HG02970 (cell line): ENCODE measurements around the gene RBM12.

Experiments used
- ATAC-seq: cut with Tn5 transposase; IDR thresholded peaks from one replicate; pipeline ENCODE4 v1.9.1; 2021; ENCODE audit warnings: mild to moderate bottlenecking, moderate library complexity, moderate number of reproducible peaks; ENCODE audit not compliant: unreplicated experiment, low FRiP score

The RBM12 gene

DNA sequence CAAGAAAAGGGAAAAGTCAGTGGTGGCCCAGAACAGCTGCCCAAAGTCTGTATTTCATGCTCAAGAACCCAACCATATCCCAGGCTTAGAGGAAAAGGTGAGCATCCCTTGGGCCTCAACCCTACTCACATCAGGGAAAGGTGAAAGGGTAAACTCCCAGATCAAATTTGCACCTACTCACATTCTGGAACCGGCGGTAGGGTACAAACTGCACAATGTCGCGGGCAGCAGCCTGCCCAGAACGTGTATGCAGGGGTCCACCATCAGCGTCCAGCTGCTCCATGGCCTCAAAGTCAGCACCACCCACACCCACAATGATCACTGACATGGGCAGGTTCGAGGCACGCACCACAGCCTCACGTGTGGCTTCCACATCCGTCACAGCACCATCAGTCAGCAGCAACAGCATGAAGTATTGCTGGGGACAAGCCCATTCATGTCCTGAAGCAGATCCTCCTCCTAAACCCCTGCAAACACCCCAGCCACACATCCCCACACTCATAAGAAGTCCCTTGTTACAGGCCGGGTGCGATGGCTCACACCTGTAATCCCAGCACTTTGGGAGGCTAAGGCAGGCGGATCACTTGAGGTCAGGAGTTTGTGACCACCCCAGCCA is 38.2 kb downstream of the RBM12 start:
- no peak for ATAC-seq

GRCh38 chr20:35625584-35626385 is 38.9 kb downstream of the RBM12 start:
- no peak for ATAC-seq

DNA sequence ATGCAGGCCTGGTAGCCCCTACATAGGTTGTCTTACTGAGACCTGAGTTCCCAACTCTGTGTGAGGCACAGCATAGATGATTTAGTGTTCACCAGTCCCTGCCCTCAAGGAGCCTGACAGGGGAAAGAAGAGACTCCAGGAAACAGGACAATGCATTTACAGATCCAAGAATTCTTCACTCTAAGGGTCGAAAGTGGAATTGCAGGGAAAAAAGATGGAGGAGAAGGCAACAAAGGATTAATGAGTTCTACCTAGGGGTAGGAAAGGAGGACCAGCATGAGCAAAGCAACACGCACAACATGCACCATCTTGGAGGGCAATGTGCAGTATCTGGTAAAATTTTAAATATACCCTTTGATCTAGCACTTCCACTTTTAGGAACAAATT is 43.1 kb downstream of the RBM12 start:
- no peak for ATAC-seq

GRCh38 chr20:35620818-35621559 is 43.7 kb downstream of the RBM12 start:
- no peak for ATAC-seq

DNA sequence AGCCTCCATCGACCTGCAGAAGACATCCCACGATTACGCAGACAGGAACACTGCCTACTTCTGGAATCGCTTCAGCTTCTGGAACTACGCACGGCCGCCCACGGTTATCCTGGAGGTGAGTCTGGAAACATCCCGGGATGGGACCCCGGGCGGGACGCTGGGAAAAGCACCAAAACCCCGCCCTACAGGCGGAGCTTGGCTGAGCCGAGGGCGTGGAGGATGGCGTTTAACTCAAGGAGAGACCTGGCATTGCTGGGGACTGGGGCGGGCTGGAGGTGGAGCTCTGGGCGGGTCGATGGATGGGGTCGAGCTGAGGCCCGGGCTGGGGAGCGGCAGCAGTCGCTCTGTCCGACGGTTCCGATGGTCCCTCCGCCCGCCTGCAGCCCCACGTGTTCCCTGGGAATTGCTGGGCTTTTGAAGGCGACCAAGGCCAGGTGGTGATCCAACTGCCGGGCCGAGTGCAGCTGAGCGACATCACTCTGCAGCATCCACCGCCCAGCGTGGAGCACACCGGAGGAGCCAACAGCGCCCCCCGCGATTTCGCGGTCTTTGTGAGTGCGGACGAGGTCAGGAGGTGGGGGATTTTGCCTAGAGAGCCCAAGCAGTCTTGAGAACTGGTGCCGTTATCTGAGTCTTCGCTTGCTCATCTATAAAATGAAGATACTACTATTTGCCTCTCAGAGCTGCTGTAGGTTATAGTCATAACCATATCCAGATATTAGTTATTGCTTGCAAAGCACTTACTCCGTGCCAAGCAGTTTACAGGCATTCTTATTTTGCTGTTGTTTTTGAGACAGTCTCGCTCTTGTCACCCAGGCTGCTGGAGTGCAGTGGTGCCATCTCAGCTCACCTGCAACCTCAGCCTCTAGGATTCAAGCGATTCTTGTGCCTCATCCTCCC is 45.3 kb downstream of the RBM12 start:
- ATAC-seq = peak; percentile 32

- no peak for ATAC-seq
Observed at GRCh38 chr20:35618263-35619131, 46.2 kb downstream of the RBM12 start.

GRCh38 chr20:35617397-35618262 is 47.1 kb downstream of the RBM12 start:
- no peak for ATAC-seq

DNA sequence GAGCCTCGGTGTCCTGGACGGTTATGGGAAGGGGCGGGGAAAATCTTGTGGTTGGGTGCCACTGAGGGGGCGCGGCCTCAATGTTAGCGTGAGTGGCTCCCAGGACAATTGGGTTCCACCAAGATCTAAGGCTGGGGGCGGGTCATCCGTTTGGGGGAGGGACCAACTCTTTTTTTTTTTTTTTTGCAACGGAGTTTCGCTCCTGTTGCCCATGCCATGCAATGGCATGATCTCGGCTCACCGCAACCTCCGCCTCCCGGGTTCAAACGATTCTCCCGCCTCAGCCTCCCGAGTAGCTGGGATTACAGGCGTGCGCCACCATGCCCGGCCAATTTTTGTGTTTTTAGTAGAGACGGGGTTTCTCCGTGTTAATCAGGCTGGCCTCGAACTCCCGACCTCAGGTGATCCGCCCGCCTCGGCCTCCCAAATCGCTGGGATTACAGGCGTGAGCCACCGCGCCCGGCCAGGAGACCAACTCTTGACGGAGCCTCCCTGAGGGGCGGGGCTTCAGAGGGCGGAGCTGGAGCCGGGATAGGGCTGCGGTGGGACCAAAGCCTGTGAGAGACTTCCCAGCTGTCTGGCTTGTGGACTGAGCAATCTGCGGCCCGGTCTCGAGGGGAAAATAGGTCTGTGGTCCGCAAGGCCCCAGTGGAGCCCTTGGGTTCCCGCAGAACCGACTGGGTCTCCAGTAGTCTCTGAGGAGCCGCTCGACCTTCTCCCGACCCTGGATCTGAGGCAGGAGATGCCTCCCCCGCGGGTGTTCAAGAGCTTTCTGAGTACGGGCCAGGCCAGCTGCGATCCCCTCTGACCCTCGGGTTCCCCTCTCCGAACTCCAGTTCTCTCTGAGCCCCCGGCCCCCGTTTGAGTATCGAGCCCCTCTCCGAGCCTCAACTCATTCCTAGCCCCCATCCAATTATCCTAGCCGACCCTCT is 48.0 kb downstream of the RBM12 start:
- no peak for ATAC-seq

GRCh38 chr20:35615667-35616464 is 48.8 kb downstream of the RBM12 start, which contains the start of gene SPAG4:
SPAG4 (plus strand) TSS chr20:35615829; CDS start chr20:35616004, 175 bp downstream.
- ATAC-seq = peak; percentile 57

- no peak for ATAC-seq
Observed at GRCh38 chr20:35611482-35611881, 53.2 kb downstream of the RBM12 start.

DNA sequence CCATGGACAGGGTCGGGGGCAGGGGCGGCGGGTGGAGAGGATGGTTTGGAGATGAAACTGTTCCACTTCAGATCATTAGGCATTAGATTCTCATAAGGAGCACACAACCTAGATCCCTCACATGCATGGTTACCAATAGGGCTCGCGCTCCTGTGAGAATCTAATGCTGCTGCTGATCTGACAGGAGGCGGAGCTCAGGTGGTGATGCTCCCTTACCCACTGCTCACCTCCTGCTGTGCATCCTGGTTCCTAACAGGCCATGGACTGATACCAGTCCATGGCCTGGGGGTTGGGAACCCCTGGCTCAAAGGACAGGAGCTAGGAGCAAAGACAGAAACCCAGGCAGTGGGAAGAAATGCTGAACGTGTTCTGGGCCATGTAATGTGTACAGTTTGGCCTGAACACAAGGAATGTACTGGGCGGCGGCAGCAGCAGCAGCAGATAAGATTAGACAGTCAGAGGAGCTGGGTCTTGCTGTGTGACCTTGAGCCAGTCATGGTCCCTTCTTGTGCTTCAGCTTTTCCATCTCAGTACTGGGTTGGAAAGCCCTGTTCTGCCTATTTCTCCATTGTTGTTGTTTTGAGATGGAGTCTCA is 53.8 kb downstream of the RBM12 start:
- no peak for ATAC-seq

- no peak for ATAC-seq
Observed at GRCh38 chr20:35607003-35607735, 57.5 kb downstream of the RBM12 start.

- no peak for ATAC-seq
Observed at GRCh38 chr20:35606127-35606526, 58.6 kb downstream of the RBM12 start.

GRCh38 chr20:35604449-35604747 is 60.3 kb downstream of the RBM12 start:
- no peak for ATAC-seq

DNA sequence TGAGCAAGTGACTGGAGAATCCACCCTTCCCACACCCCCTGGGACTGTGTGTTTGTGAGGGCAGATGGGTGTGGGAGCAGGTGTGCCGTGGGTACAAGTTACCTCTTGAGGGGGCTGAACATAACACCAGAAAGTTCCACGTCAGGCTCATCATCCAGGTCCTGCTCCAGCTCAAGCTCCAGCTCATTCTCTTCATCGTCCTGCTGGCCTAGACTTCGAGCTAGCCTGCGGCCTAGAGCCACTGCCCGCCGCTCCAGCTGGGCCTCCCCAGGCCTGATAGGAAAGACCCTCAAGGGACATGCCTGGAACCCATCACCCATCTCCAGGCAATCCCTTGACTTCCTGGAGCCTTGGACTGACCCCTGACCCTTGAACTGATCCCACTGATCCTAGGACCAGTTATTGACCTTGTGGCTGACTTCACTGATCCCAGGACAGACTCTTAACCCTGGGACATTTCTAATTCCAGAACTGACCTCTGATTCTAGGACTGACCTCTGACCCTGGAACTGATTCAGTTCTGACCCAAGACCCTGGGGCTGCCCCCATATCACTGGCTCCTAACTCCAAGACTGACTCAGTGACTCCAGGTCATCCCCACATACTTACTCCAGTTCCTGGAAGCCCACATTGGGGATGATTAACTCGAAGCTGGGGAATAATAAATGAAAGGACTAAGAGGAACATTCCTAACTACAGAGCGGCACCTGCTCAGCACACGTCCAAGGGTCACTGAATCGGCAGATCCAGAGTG is 60.8 kb downstream of the RBM12 start:
- no peak for ATAC-seq
